ENCODE results near the gene KIF26A. TPM values are rescaled to one million over a fixed set of nuclear protein-coding genes. Genes with fewer than 3 reads are reported as not detected.

KIF26A gene
- total and polyA plus RNA-seq, 2 of the 4 experiments (the other 2 are of a cell fraction) = not detected

- in situ Hi-C loops (cut with MboI; ENCODE audit: low sequenced_read_pairs) = no loop called here
- no peak overlapping the region for H2BK20ac ChIP-seq (ENCODE audit: low read depth, low read length)
- CTCF ChIA-PET = no interaction called here
These were observed 42.3 kb downstream of the KIF26A start for GRCh38 chr14:104180561-104181165.

More at GRCh38 chr14:104180561-104181165, 42.3 kb downstream of the KIF26A start:
- no peak overlapping the region for H2BK5ac ChIP-seq (ENCODE audit: low read depth, low read length, poor library complexity, severe bottlenecking)
- no peak overlapping the region for H3K4me2 ChIP-seq (ENCODE audit: low read depth, low read length)
- H2BK15ac ChIP-seq (ENCODE audit: low read depth, low read length) = no peak overlapping the region
- no peak overlapping the region for H3K27ac ChIP-seq (ENCODE audit: insufficient read depth, low read length)
- POLR2A ChIA-PET (ENCODE audit: unreplicated experiment) = no interaction called here
- H2AFZ ChIP-seq (replicated peaks; ENCODE audit: low read length, poor library complexity) = no peak overlapping the region
- no peak overlapping the region for H4K8ac ChIP-seq (ENCODE audit: low read depth in 2 of 2, low read length in 2 of 2)
- no peak overlapping the region for H3K9ac ChIP-seq (ENCODE audit: low read depth, low read length)
- H3K4me3 ChIP-seq (ENCODE audit: insufficient read depth, low read depth, low read length) = no peak overlapping the region
- H3K4ac ChIP-seq (ENCODE audit: low read depth, low read length) = no peak overlapping the region
- no peak overlapping the region for H2BK120ac ChIP-seq (ENCODE audit: low read depth, low read length)
- no peak overlapping the region for H2AK9ac ChIP-seq (replicated peaks; ENCODE audit: low read depth, low read length, poor library complexity)
- no peak overlapping the region for H2AK5ac ChIP-seq (ENCODE audit: low read depth, low read length)
- H3K9me1 ChIP-seq (ENCODE audit: insufficient read depth, low read length) = no peaks in the 10 kb centered on the region
- H4K91ac ChIP-seq (ENCODE audit: insufficient read depth, low read depth, low read length) = no peak overlapping the region
- WGBS, 2 experiments (ENCODE audit: extremely low coverage in 2 of 2, insufficient read length in 1 of 2) = 60% methylated on average over 1 of the region's 26 CpGs; no CpG with 5 or more reads in 1 of the 2 experiments
- H3K36me3 ChIP-seq (ENCODE audit: control insufficient read depth, insufficient read depth, low read length) = no peaks in the 10 kb centered on the region
- intact Hi-C loops (cut with micrococcal nuclease) = no loop called here
- no peak overlapping the region for H3K18ac ChIP-seq (ENCODE audit: low read depth, low read length)
- H3K9me3 ChIP-seq (ENCODE audit: control insufficient read depth, insufficient read depth, low read length) = peaks cover 20% of the 10 kb centered on the region; the same call in 1 of the 2 replicates
- no peak overlapping the region for H3K23ac ChIP-seq (ENCODE audit: low read depth, low read length)
- H3K56ac ChIP-seq (ENCODE audit: extremely low read depth, insufficient read depth, low read length) = no peak overlapping the region
- dilution Hi-C loops (cut with HindIII; ENCODE audit: low sequenced_read_pairs, unreplicated experiment) = no loop called here
- no peak overlapping the region for H3K14ac ChIP-seq (replicated peaks; ENCODE audit: low read depth, low read length)
- no peak for TF ChIP-seq MAZ (IDR thresholded peaks at IDR 0.05; ENCODE audit: borderline replicate concordance, low read depth, low read length)
- no peak for TF ChIP-seq BHLHE40 (IDR thresholded peaks at IDR 0.05; ENCODE audit: low read depth, low read length)
- no peak for TF ChIP-seq RAD21 (IDR thresholded peaks at IDR 0.05; ENCODE audit: low read length)
- no peak overlapping the region for H4K5ac ChIP-seq (ENCODE audit: low read depth, low read length)
- no peaks in the 10 kb centered on the region for H4K20me1 ChIP-seq (ENCODE audit: insufficient read depth, low read length)
- ATAC-seq (ENCODE audit: low read depth) (no peak), DNase-seq (no peak)
- no peaks in the 10 kb centered on the region for H3K27me3 ChIP-seq (ENCODE audit: control insufficient read depth, insufficient read depth, low read length)
- no TSS peak for BruUV-seq (replicated peaks)
- H3K79me1 ChIP-seq (ENCODE audit: low read depth in 1 of 2, low read length in 2 of 2) = no peaks in the 10 kb centered on the region
- no peaks in the 10 kb centered on the region for H3K4me1 ChIP-seq (ENCODE audit: control insufficient read depth, insufficient read depth, low read length)

Measured in IMR-90 (cell line).